KMS-11 (cell line): ENCODE results near the gene LRPAP1.

Source experiments
- H2AFZ ChIP-seq: fragments of 200-600 bp; sonication (generic); 2 replicates; pipeline ENCODE4 v1.6.1; 2016; ENCODE audit warnings: antibody characterized with exemption, mixed run types, low read depth
- H3K27ac ChIP-seq: fragments of 200-600 bp; sonication (generic); 2 replicates; pipeline ENCODE4 v1.6.1; 2016; ENCODE audit warnings: mild to moderate bottlenecking, mixed run types
- H3K27me3 ChIP-seq: fragments of 200-600 bp; sonication (generic); 2 replicates; pipeline ENCODE4 v1.6.1; 2017; ENCODE audit warnings: mild to moderate bottlenecking, low read depth, mixed run types, moderate library complexity; ENCODE audit not compliant: insufficient read depth
- H3K36me3 ChIP-seq: fragments of 200-600 bp; sonication (generic); 2 replicates; pipeline ENCODE4 v1.6.1; 2017; ENCODE audit warnings: mild to moderate bottlenecking, mixed run types; ENCODE audit not compliant: insufficient read depth
- H3K4me1 ChIP-seq: fragments of 200-600 bp; sonication (generic); 2 replicates; pipeline ENCODE4 v1.6.1; 2016; ENCODE audit warnings: mild to moderate bottlenecking, low read depth, mixed run types; ENCODE audit not compliant: poor library complexity, severe bottlenecking
- H3K4me2 ChIP-seq: fragments of 200-600 bp; sonication (generic); 2 replicates; pipeline ENCODE4 v1.7.0; 2016; ENCODE audit warnings: mild to moderate bottlenecking, mixed run types
- H3K4me3 ChIP-seq: fragments of 200-600 bp; sonication (generic); IDR thresholded peaks from 2 replicates; pipeline ENCODE4 v1.6.1; 2017; ENCODE audit warnings: low read depth, low read length, mixed read lengths; ENCODE audit not compliant: insufficient read depth
- H3K79me2 ChIP-seq: fragments of 200-600 bp; sonication (generic); 2 replicates; pipeline ENCODE4 v1.6.1; 2016; ENCODE audit warnings: low read depth, mixed run types; ENCODE audit not compliant: insufficient read depth
- H3K9ac ChIP-seq: fragments of 200-600 bp; sonication (generic); 2 replicates; pipeline ENCODE4 v1.6.1; 2016; ENCODE audit warnings: mild to moderate bottlenecking, mixed run types
- H4K20me1 ChIP-seq: fragments of 200-600 bp; sonication (generic); 2 replicates; pipeline ENCODE4 v1.6.1; 2016; ENCODE audit warnings: mild to moderate bottlenecking, mixed run types; ENCODE audit not compliant: insufficient read depth
- CTCF ChIP-seq: fragments of 200-600 bp; sonication (generic); conservative IDR thresholded peaks from 2 replicates; pipeline ENCODE4 v1.6.1; 2017; ENCODE audit warnings: low read depth, mild to moderate bottlenecking, antibody characterized with exemption, low read length, moderate library complexity, mixed read lengths

The LRPAP1 gene

DNA sequence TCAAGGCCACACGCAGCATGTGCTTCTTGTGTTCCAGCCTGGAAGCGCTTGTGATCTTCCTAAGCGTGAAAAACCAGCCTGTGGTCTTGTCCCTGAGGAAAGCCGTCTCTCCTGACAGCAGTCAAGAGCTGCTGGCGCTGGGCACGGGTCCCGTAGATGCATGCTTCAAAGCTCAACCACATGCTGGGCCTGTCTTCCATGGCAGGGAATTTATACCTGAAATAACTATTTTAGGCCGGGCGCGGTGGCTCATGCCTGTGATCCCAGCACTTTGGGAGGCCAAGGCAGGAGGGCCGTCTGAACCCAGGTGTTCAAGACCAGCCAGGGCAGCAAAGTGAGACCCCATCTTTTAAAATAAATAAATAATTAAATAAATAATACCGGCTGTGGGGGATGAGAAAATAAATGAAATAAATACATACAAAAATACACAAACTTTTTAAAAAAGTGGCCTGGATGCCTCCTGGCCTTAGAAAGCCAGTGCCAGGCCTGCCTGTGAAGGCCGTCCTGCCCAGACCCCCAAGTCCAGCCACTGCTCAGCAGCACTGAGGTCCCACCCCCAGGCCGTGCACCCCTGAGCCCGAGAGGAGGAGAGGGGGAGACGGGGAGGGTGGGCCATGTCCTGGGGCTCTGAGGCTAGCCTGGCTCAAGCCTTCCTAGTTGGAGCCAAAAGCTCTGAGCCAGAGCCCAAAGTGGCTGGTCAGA, 10.4 kb downstream of the LRPAP1 start:
- no peak for TF ChIP-seq CTCF
- no peaks in the 10 kb centered on the region for H3K79me2 ChIP-seq
- H3K4me1 ChIP-seq = no peaks in the 10 kb centered on the region
- no peak overlapping the region for H3K4me2 ChIP-seq
- H3K9ac ChIP-seq = no peak overlapping the region
- no peak overlapping the region for H3K4me3 ChIP-seq
- H4K20me1 ChIP-seq = no peaks in the 10 kb centered on the region
- H3K36me3 ChIP-seq = no peaks in the 10 kb centered on the region
- H3K27ac ChIP-seq = no peak overlapping the region
- H3K27me3 ChIP-seq = no peaks in the 10 kb centered on the region
- H2AFZ ChIP-seq = no peak overlapping the region

GRCh38 chr4:3520796-3521600, 11.2 kb downstream of the LRPAP1 start:
- Histone ChIP-seq H3K79me2 (no peaks in the 10 kb centered on the region), H4K20me1 (no peaks in the 10 kb centered on the region), H3K36me3 (no peaks in the 10 kb centered on the region), H3K27ac (no peak overlapping the region), H3K9ac (no peak overlapping the region), H2AFZ (no peak overlapping the region), H3K27me3 (no peaks in the 10 kb centered on the region), H3K4me1 (no peaks in the 10 kb centered on the region), H3K4me2 (no peak overlapping the region), H3K4me3 (no peak overlapping the region)
- no peak for TF ChIP-seq CTCF

- Histone ChIP-seq H3K9ac (no peak overlapping the region), H3K27ac (no peak overlapping the region), H3K4me2 (no peak overlapping the region), H3K4me3 (no peak overlapping the region), H4K20me1 (no peaks in the 10 kb centered on the region), H3K36me3 (no peaks in the 10 kb centered on the region), H2AFZ (no peak overlapping the region), H3K79me2 (no peaks in the 10 kb centered on the region), H3K27me3 (no peaks in the 10 kb centered on the region), H3K4me1 (no peaks in the 10 kb centered on the region)
- TF ChIP-seq CTCF = no peak
These were observed 11.9 kb downstream of the LRPAP1 start for GRCh38 chr4:3520276-3520675.

GRCh38 chr4:3519468-3520264, 12.6 kb downstream of the LRPAP1 start:
- no peak overlapping the region for H3K4me2 ChIP-seq

More at GRCh38 chr4:3519468-3520264, 12.6 kb downstream of the LRPAP1 start:
- Histone ChIP-seq H3K27me3 (no peaks in the 10 kb centered on the region), H2AFZ (no peak overlapping the region), H4K20me1 (no peaks in the 10 kb centered on the region), H3K36me3 (no peaks in the 10 kb centered on the region), H3K4me3 (no peak overlapping the region), H3K9ac (no peak overlapping the region), H3K79me2 (no peaks in the 10 kb centered on the region), H3K4me1 (no peaks in the 10 kb centered on the region), H3K27ac (no peak overlapping the region)
- TF ChIP-seq CTCF = no peak
